Measurements from ENCODE around the gene KIF12. TPM values are rescaled to one million over a fixed set of nuclear protein-coding genes. Genes with fewer than 3 reads are reported as not detected.

The KIF12 gene
- total and polyA plus RNA-seq, 2 donors (not counting 3 experiments of a cell fraction or from before 2014, with no cell fraction given) = 0.46 to 0.97 TPM

- Histone ChIP-seq H3K79me2 (ENCODE audit: control insufficient read depth, insufficient read depth, low read length) (no peaks in the 10 kb centered on the region), H2AFZ (ENCODE audit: low read depth, low read length) (no peak overlapping the region), H3K4me3 (replicated peaks in 1 of 3; ENCODE audit: insufficient read depth in 1 of 3, low read depth in 1 of 3, low read length in 3 of 3) (no peak overlapping the region), H3K36me3 (ENCODE audit: control insufficient read depth in 2 of 2, extremely low read depth in 1 of 2, insufficient read depth in 2 of 2, low read length in 2 of 2) (no peaks in the 10 kb centered on the region), H3K27me3 (ENCODE audit: control insufficient read depth in 2 of 2, insufficient read depth in 2 of 2, low read length in 2 of 2) (no peaks in the 10 kb centered on the region), H3K4me1 (ENCODE audit: control insufficient read depth, extremely low read depth, insufficient read depth, low read length) (peaks cover under 1% of the 10 kb centered on the region), H3K27ac (ENCODE audit: insufficient read depth, low read depth, low read length) (no peak overlapping the region), H3K9ac (replicated peaks; ENCODE audit: extremely low read depth, insufficient read depth, low read length) (no peak overlapping the region), H4K20me1 (replicated peaks; ENCODE audit: control insufficient read depth, extremely low read depth, insufficient read depth, low read length) (no peaks in the 10 kb centered on the region), H3K9me1 (replicated peaks; ENCODE audit: control insufficient read depth, extremely low read depth, insufficient read depth, low read length) (no peaks in the 10 kb centered on the region), H3K9me3 (replicated peaks; ENCODE audit: control insufficient read depth, insufficient read depth, low read length) (no peaks in the 10 kb centered on the region), H3K4me2 (ENCODE audit: insufficient read depth, low read length) (no peak overlapping the region)
- BruUV-seq (replicated peaks) = no TSS peak
- ChIA-PET POLR2A (no interaction called here), CTCF (interaction anchor here (1.0 to 5.8 kb wide), 6 partner anchors 12 to 196 kb away, joined by 3 to 64 read pairs (median 16); no protein-coding TSS in a partner anchor)
- FAIRE-seq (no peak), DNase-seq (ENCODE audit: low read depth, low spot score) (no peak)
- TF ChIP-seq CTCF (IDR thresholded peaks at IDR 0.05; ENCODE audit: extremely low read depth in 1 of 2, insufficient read depth in 1 of 2, low read depth in 1 of 2, low read length in 2 of 2) (no peak), JUN (IDR thresholded peaks at IDR 0.05; ENCODE audit: borderline replicate concordance, insufficient read depth, insufficient read length, low read depth) (no peak), POLR2AphosphoS5 (IDR thresholded peaks at IDR 0.05; ENCODE audit: insufficient read depth, low read depth, low read length) (no peak), GATA2 (IDR thresholded peaks at IDR 0.05; ENCODE audit: insufficient read depth, insufficient read length, low read depth, low read length) (no peak), EZH2 (IDR thresholded peaks at IDR 0.05; ENCODE audit: borderline replicate concordance, low read depth, low read length, severe bottlenecking) (no peak), MYC (IDR thresholded peaks at IDR 0.05; ENCODE audit: low read depth, low read length) (no peak), MAX (IDR thresholded peaks at IDR 0.05; ENCODE audit: insufficient read depth, insufficient read length) (no peak), POLR2A (IDR thresholded peaks at IDR 0.05; ENCODE audit: low read depth, low read length) (no peak), FOS (IDR thresholded peaks at IDR 0.05; ENCODE audit: borderline replicate concordance, insufficient read depth, low read length) (no peak)
- intact Hi-C loops (cut with micrococcal nuclease) (no loop called here), dilution Hi-C loops (cut with MboI; ENCODE audit: extremely low pct_ligation_motif_present, low sequenced_read_pairs) (loop anchor here (25.0 kb wide), 1 partner anchor 192 kb away; no protein-coding TSS in a partner anchor)
Measured at GRCh38 chr9:114094971-114095370, 4.1 kb downstream of the KIF12 start.
